GM21576 (cell line): ENCODE results near the gene DISC1.
"Not testable (repeated sequence)": the region's sequence is repeated elsewhere in the genome, so short reads cannot be mapped to it uniquely, and the experiment has no call there.

Experiments used
- ATAC-seq: cut with Tn5 transposase; IDR thresholded peaks from one replicate; pipeline ENCODE4 v1.9.1; 2021; ENCODE audit warnings: mild to moderate bottlenecking, moderate library complexity; ENCODE audit not compliant: unreplicated experiment

The DISC1 gene

DNA sequence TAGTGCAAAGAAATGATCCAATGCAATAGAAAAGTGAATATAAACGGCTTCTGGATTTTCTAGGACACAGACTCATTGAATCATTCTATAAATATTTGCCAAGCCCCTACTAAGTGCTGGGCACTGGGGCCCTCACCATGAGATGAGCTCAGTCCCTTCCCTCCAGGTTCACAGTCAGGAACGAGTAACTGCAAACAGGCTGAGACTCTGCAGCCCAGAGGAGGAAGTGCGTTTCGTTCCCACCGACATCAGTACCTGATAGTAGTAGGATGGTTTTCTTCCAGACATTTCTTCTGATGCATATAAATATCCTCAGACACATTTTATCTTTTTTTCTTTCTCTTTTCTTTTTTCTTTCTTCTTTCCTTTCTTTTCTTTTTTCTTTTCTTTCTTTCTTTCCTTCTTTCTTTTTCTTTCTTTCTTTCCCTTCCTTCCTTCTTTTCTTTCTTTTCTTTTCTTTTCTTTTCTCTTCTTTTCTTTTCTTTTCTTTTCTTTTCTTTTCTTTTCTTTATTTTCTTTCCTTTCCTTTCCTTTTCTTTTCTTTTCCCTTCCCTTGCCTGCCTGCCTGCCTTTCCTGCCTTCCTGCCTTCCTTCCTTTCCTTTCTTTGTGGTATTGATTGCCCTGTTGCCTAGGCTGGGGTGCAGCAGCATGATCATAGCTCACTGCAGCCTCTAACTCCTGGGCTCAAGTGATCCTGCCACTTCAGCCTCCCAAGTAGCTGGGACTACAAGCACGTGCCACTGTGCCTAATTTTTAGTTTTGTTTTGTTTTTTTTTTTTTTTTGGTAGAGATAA, 135.4 kb downstream of the DISC1 start:
- no peak for ATAC-seq

DNA sequence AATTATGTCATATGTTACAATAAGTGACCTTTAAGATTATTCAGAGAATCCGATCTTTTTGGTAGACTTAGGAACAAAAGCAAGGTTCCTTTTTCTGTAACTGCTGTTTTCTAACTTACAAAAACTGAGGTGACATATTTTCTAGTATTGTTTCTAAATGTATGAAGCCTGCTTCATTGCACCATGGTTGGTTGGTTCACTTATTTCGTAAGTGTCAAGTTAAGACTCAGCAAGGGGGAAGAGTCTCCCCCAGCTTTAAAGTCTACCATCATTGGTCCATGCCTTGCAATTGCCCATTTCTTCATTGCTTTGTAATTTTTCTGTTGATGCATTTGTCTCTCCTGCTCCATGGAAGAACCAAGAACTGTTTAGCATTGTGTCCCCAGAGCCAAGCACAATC, 136.9 kb downstream of the DISC1 start:
- no peak for ATAC-seq

DNA sequence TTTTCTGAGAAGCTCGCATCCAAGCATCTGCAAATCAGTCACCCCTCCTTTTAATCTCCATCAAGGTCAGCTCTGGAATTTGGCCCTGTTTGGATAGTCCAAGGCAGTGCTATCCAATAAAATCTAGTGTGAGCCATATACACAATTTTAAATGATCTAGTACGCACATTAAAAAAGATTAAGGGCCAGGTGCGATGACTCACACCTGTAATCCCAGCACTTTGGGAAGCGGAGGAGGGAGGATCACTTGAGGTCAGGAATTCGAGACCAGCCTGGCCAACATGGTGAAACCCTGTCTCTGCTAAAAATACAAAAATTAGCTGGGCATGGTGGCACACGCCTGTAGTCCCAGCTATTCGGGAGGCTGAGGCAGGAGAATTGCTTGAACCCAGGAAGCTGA, 139.2 kb downstream of the DISC1 start:
- ATAC-seq = not testable (repeated sequence)

DNA sequence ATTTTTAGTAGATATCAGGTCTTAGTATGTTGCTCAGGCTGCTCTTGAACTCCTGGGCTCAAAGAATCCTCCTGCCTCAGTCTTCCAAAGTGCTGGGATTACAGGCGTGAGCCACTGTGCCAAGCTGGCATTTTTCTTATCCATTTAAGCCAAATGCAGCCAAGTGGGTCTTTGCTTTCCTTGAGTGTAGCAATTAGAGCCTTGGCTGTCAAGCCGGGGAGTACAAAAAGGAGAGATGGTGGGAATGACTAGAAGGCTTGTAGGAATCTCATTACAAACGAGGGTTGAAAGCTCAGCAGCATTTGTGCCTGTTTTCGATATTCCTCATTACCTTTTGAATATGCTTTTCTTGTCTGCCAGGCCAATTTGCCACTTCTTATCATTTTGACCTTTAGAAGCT, 140.9 kb downstream of the DISC1 start:
- no peak for ATAC-seq

DNA sequence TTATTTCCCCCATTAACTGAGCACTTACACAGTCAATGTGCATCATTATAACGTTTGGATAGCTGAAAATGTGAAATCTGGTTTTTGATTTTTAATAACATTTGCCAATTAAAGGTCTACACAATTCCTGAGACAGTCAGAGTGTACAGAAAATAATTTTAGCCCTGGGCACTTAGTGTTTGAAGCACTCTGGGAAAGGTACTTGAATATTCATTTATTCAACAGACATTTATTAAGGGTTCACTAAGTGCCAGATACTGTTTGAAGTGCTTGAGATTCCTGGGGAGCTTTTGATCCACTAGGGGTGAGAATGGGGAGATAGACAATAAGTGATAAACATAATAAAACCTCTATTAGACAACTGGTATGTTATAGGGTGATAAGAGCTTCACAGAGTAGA, 141.8 kb downstream of the DISC1 start:
- no peak for ATAC-seq

DNA sequence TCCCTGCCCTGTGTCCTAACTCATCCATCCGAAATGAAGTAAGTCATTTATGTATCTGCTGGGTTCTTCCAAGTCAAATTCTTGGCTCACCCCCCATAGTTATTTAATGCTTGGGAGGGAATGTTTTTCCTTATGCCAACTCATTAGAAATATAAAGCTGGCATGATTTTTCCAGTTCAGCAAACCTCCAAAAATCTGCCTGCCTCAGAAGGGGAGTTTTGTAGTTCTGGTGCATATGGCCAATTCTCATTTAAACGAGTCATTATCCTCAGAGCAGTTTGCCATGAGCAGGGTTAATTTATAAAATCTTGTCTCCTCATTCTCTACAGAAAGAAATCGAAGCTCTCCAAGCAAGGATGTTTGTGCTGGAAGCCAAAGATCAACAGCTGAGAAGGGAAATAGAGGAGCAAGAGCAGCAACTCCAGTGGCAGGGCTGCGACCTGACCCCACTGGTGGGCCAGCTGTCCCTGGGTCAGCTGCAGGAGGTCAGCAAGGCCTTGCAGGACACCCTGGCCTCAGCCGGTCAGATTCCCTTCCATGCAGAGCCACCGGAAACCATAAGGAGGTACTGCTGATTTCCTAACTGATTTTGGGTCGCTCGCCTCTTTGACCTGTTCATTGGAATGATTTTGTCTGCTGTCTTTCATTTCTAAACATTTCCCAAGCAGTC, 144.1 kb downstream of the DISC1 start:
- no peak for ATAC-seq

DNA sequence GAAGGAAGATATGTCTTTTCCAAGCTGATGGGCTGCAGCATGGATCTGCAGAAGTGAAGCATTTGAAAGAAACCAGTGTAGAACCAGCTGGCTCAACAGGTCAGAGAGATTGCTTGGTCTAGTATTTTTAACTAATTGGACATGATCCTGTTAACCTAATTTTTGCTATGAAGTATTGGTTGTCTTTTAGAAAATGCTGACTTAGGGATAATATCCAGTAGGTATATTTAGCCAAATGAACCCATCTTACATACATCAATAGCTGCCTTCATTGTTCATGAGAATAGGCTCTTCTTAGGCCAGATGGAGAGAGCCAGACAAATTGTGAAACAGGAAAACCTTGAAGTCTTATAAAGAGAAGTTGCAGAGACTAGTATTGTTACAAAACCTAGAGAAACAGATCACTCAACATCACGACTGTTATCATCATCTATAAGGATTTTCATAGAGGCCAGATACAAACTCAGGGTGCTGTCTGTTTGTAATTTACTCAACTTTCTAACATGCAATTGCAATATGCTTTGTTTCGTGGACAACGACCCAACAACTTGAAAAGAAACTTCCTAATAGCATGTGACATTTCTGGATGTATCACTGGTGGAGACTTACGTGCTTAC, 148.2 kb downstream of the DISC1 start:
- no peak for ATAC-seq

DNA sequence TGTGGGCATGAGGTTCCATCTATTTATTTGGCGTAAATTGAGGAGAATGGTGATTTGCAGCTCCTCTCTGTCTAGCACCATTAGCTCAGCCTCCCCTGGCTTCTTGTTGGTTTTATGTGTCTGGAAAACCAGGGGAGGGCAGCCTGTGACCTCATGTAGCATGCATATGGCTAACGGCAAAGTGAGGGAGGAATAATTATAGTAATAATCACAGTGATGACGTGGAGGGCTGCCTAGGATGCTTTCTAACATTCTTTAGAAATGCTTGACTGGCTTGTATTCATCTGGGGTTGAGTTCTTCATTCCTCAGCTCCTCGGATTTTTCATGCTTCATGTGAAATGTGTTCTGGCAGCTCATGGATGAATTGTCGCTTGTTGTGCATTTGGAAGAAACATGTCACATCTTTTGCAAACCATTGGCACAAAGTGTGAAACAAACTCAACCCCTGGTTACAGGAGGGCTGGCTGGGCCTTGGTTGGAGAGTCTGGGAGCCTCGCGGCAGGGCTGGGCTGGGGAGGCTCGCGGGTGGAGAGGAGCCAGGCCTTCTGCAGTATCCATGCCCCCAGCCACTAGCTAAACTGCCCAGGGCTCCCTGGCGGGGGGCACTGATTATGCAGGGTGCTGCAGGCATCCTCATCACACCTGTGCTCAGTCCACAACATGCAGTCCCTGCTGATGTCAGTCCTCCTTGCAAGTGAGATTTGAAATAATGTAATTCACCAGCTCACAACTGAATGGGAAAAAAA, 149.6 kb downstream of the DISC1 start:
- no peak for ATAC-seq

DNA sequence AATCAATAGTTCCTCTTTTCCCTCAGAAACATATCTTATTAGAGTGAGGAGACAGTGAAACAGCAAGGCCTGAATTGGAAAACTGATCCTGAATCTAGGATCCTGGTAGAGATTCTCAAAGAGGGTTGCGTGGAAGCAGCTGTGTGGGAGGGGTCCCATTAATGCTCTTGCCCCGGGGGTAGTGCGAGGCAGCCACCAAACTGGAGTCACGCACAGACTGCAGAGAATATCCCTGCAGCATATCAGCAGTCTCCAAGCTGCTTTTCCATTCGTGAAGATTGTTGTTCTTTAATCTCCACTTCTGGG, 150.1 kb downstream of the DISC1 start:
- ATAC-seq = no peak

DNA sequence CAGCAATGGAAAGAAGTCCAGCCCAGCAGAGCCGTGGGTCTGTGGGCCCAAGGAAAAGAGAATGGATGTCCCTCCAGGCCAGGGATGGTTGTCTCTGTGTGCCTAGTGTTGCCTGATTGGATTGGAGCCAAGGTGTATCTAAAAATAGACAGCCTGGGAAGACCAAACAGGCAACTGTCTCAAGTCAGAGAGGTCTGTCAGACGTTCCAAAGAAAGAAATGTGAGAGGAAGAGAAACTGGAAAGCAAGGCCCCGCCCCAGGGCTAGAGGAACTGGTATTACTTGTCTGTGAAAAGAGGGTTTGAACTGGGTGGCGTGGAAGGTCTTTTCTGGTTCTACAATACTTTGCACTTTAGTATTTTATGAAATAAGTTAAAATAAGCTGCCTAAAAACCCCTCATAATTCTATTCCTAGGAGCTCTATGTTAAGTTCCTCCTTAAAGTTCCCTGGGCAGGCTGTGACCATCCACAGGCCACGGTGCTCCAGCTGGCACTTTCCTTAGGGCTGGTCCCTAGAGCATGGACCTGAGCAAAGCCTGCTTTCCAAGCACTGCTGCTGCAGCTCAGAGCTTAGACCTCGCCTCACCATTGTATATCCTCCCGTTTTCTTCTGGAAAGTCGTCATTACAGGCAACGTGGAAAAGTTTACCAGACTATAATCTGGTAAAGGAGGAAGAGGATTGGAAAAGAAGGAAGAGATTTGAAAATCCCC, 151.6 kb downstream of the DISC1 start:
- no peak for ATAC-seq

DNA sequence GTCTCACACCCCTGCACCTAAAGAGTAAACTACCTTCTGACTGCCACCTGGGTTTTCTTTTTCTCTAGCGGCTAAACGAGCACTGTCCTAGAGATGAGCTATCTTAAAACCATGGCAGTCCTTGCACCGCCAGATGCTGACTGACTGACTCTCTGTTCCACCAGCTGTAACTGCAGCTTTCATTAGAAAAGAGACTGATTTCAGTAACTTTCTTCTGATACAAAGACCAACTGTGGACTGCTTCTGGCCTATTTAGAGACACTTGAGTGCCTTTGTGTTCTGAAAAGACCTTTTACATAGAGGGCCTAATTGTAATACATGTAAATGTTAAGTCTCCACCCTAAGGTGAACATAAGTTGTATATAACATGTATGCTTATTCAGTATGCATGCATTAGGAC, 152.5 kb downstream of the DISC1 start:
- no peak for ATAC-seq

DNA sequence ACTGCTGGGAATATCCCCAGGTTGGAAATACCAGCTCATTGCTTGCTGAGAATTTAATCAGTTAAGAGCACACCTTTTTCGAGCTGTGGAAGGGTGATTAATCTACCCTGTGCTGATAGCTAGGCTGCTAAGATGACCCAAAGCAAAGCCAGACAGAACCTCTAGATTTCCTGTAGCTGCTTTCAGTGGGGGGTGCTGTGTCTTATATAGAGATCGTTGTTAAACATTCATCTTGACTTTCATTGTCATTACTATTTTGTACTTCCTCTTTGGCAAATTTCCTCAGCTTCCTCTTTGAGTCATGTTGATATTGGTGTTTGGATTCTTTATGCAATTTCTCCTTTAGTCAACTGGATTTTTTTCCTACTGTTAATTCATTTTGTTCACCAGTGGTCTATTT, 155.3 kb downstream of the DISC1 start:
- ATAC-seq = no peak

DNA sequence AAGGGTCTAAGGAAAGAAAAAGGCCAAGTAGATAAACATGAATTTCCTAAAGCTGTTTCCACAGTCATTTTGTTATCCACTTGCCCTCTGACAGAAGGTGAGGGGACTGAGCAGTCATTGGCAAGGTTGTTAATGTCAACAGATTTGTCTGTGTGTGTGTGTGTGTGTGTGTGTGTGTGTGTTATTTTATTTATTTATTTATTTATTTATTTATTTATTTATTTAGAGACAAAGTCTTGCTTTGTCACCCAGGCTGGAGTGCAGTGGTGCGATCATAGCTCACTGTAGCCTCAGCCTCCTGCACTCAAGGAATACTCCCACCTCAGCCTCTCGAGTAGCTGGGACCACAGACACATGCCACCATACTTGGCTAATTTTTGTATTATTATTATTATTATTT, 158.5 kb downstream of the DISC1 start:
- not testable (repeated sequence) for ATAC-seq

DNA sequence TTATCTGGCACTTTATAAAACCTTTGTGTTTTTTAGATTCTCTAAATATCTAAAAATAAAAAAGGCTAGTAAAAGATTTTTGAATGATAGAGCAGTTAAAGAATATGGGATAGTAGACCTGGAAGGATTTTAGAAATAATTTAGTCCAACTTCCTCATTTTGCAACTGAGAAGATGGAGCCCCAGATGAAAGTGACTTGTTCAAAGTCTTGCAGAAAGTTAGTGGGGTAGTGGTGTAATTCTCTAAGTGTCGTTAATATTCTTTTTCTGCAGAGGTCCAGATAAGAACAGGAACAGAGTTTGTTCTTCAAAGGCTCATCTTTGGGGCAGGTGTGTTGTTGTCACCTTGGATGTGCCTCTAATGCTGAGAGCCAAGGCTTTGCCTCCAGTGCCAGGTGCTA, 159.5 kb downstream of the DISC1 start:
- no peak for ATAC-seq

DNA sequence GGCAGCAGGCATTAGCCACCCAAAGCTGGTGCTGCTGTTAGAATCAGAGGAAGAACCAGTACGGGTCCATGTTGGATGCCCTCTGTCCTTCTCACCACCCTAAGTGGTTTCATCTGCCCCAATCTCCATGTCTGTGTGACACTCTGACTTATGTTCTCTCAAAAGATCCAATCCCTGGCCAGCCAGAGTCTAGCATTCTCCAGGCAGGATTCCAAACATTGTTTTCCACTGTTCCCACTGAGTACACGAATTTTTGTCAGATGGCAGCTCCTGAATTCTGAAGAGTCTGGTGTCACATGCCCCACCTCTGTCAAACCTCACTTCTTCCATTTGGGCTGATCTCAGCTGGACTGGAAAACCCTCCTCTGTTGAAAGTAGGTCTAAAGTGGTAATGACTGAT, 166.0 kb downstream of the DISC1 start:
- no peak for ATAC-seq

DNA sequence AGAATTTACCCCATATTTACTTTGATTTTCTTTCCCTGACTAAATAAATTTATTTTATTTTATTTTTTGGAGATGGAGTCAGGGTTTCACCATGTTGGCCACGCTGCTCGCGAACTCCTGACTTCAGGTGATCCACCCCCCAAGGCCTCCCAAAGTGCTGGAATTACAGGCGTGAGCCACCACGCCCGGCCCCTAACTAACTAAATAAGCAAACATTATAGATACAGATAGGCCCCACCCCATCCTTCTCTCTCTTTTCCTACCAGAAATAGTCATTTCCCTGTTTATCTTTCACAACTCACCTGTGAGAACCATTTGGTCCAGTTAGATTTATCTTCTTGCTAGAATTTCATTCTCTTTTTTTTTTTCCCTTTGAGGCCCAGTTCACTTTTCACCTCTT, 167.3 kb downstream of the DISC1 start:
- ATAC-seq = no peak

DNA sequence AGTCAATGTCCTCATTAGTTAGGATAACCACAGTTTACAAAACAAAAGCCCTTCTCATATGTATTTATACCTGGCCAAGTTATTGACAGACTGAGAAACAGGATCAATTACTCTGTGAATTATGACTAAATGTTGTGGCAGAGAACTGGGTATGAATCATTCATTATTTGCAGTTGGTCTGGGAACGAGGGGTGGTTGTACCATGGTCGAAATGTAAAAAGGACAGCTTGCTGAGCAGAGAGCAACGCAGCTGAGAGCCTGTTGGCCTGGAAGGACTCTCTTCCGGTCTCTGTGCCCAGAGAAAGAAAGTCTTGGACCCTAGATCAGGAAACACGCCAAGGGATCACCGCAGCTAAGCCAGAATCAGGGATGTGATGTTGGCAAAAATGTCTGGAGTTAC, 169.6 kb downstream of the DISC1 start:
- no peak for ATAC-seq

DNA sequence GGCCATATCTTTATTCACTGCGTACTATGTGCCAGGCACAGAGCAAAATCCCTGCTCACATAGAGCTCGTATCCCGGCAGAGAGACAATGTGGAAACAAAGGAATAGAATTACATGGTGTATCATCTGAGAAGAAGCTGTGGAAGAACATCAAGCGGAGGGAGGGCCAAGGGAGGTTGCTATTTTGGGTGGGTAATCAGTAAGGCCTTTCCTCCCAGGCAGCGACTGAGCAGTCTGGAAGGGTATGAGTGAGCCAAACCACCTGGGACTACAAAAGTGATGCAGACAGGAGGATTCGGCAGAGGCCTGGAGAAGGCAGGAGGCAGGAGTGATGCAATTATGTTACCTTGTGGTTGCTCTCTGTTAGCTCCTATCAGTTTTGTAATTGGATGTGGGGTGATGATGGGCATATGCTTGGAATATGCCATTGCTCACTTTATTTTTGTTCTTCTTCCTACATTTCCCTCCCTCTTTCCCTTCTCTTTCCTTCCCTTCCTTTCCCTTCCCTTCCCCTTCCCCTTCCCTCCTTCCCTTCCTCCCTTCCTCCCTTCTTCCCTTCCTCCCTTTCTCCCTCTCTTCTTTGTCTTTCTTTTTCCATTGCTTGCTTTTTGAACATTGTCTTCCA, 172.9 kb downstream of the DISC1 start:
- no peak for ATAC-seq

DNA sequence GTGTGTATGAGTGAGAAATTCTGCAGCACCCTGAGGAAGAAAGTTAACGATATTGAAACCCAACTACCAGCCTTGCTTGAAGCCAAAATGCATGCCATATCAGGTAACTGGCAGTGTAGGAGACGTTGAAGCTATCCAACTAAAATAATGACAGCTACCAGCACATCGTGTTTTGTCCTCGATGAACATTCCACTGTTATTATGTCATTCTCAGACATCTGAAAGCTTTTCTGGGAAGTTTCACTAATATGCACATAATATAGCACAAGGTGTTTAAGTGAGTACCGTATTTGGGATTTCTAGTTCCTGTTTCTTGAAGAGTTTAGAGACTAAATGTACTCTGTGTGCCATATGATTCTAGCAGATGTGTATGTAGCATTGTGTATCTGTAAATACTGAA, 173.5 kb downstream of the DISC1 start:
- ATAC-seq = no peak

DNA sequence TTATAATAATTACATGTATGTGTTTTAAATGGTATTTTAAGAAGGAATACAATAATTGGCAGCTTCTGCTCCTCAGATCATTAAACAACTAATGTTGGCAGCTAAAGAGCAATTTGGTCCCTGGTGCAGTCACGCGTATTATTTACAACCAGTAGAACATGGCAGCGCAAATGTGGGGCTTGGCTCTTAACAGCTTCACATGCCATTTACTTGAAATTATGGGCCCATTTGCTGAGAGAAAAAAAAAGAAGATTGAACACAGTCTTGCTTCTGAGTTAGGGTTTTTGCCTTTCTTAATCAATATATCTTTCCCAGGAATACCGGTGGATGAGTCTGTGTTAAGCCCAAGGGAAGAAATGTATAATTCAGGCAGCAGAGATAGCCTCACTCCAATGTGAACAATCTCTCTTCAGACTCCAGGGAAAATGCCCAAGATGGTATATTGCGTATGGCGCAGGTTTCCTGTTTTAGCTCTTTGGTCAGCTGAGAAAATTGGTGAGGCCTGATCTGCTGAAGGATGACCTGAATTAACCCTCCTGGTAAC, 174.5 kb downstream of the DISC1 start:
- ATAC-seq = no peak
